Adrenal gland (tissue), 5 donors: ENCODE data around the gene EIF2AK3.

Experiments
- POLR2A ChIP-seq, 2 donors: fragments of 450-650 bp; IDR thresholded peaks; one replicate each; pipeline ENCODE4 v1.6.1; 2017; ENCODE audit warnings: antibody characterized with exemption in 2 of 2, mild to moderate bottlenecking in 2 of 2, moderate library complexity in 1 of 2
- TF ChIP-seq, protein P1 (sequence below), 6 experiments: fragments of 450-650 bp in 4 of 6; fragments of 200-600 bp in 2 of 6; sonication (generic) in 1 of 6; IDR thresholded peaks; 1 replicate in 5 of 6; 2 replicates in 1 of 6; pipeline versions ENCODE4 v1.5.1 to v1.8.0; 2016 to 2021; ENCODE audit warnings: antibody characterized with exemption in 6 of 6, mild to moderate bottlenecking in 2 of 6, moderate library complexity in 1 of 6
- donor health status: DM: no; HTN: no; CAD: no.

DNA sequence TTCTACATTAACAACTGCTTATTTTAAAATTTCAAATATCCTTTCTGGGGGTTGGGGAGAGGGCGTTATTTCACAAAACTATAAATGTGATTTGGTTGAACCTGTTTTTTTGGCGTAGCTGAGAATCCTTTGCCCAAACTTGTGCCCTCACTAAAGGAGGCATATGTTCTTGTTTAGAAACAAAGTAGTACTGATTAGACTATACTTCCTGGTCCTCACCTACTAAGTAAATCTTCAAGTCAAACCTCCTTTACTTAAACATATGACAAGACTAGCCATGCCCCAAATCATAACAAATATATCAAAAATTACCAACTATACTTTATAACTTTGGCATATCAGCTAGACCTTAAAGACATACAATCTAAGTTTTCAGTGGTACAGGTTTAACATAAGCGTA lies 5.8 kb downstream of the EIF2AK3 start:
- TF ChIP-seq POLR2A (IDR thresholded peaks at IDR 0.05): no peak
- TF ChIP-seq, protein P1, sequence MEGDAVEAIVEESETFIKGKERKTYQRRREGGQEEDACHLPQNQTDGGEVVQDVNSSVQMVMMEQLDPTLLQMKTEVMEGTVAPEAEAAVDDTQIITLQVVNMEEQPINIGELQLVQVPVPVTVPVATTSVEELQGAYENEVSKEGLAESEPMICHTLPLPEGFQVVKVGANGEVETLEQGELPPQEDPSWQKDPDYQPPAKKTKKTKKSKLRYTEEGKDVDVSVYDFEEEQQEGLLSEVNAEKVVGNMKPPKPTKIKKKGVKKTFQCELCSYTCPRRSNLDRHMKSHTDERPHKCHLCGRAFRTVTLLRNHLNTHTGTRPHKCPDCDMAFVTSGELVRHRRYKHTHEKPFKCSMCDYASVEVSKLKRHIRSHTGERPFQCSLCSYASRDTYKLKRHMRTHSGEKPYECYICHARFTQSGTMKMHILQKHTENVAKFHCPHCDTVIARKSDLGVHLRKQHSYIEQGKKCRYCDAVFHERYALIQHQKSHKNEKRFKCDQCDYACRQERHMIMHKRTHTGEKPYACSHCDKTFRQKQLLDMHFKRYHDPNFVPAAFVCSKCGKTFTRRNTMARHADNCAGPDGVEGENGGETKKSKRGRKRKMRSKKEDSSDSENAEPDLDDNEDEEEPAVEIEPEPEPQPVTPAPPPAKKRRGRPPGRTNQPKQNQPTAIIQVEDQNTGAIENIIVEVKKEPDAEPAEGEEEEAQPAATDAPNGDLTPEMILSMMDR (IDR thresholded peaks at IDR 0.05): no peak
